HG03097 (cell line): ENCODE measurements around the gene ATP10A.

Experiments
- ATAC-seq: cut with Tn5 transposase; IDR thresholded peaks from one replicate; pipeline ENCODE4 v1.9.1; 2021; ENCODE audit not compliant: unreplicated experiment, low FRiP score

The ATP10A gene

GRCh38 chr15:25830844-25831451, 32.2 kb downstream of the ATP10A start:
- no peak for ATAC-seq

- ATAC-seq = no peak
These were observed 34.1 kb downstream of the ATP10A start for GRCh38 chr15:25829073-25829472.

GRCh38 chr15:25825207-25825606, 37.9 kb downstream of the ATP10A start:
- no peak for ATAC-seq

GRCh38 chr15:25824618-25825017, 38.5 kb downstream of the ATP10A start:
- ATAC-seq = no peak

- no peak for ATAC-seq
These were observed 50.3 kb downstream of the ATP10A start for GRCh38 chr15:25812845-25813244.

GRCh38 chr15:25812073-25812472, 51.1 kb downstream of the ATP10A start:
- ATAC-seq = no peak

- no peak for ATAC-seq
These were observed 51.6 kb downstream of the ATP10A start for GRCh38 chr15:25811481-25811906.

GRCh38 chr15:25810631-25811091, 52.5 kb downstream of the ATP10A start:
- no peak for ATAC-seq

- no peak for ATAC-seq
These were observed 53.0 kb downstream of the ATP10A start for GRCh38 chr15:25810154-25810553.

- ATAC-seq = no peak
These were observed 56.1 kb downstream of the ATP10A start for GRCh38 chr15:25807063-25807462.

- no peak for ATAC-seq
These were observed 58.1 kb downstream of the ATP10A start for GRCh38 chr15:25805031-25805430.

GRCh38 chr15:25804451-25804850, 58.7 kb downstream of the ATP10A start:
- ATAC-seq = no peak

- ATAC-seq = no peak
These were observed 59.6 kb downstream of the ATP10A start for GRCh38 chr15:25803541-25803940.

GRCh38 chr15:25803036-25803435, 60.1 kb downstream of the ATP10A start:
- no peak for ATAC-seq

- no peak for ATAC-seq
These were observed 60.8 kb downstream of the ATP10A start for GRCh38 chr15:25802285-25802830.

- no peak for ATAC-seq
These were observed 61.4 kb downstream of the ATP10A start for GRCh38 chr15:25801586-25802284.

GRCh38 chr15:25800761-25801515, 62.2 kb downstream of the ATP10A start:
- no peak for ATAC-seq

GRCh38 chr15:25799906-25800700, 63.0 kb downstream of the ATP10A start:
- ATAC-seq = no peak

- no peak for ATAC-seq
These were observed 64.9 kb downstream of the ATP10A start for GRCh38 chr15:25797936-25798901.
